Measurements from ENCODE around the gene RPUSD3.

DNA sequence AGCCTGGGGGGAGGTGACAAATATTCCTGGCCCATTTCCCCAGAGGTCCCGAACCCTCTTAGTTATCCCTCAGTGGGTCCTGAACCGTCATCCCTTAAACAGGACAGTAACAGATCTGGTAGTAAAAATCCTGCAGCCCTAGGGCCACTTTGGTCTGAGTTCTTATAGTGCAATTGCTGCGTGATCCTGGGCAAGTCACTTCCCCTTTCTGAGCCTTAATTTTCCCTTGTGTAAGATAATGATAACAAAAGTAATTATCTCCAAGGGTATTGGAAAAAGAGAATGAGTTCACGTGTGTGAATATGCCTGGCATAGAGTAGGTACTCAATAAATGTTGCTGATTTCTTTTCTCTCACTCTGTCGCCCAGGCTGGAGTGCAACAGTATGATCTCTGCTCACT lies 43.7 kb upstream of the RPUSD3 start:
- TF ChIP-seq FOSL2 (IDR thresholded peaks at IDR 0.05) (no peak), FOSL2 (CRISPR knock-in tag; IDR thresholded peaks at IDR 0.05) (no peak), ESRRA (IDR thresholded peaks at IDR 0.05; ENCODE audit: borderline replicate concordance, low read length) (no peak), JUN (IDR thresholded peaks at IDR 0.05) (no peak), POLR2A (IDR thresholded peaks at IDR 0.05; ENCODE audit: low read length) (no peak), ZNF302 (CRISPR knock-in tag; IDR thresholded peaks at IDR 0.05) (no peak), ZFP36 (IDR thresholded peaks at IDR 0.05; ENCODE audit: borderline replicate concordance, partially characterized antibody) (no peak), CHD4 (IDR thresholded peaks at IDR 0.05; ENCODE audit: borderline replicate concordance) (no peak), CEBPB (IDR thresholded peaks at IDR 0.05) (no peak)
- TF ChIP-seq, protein P1, sequence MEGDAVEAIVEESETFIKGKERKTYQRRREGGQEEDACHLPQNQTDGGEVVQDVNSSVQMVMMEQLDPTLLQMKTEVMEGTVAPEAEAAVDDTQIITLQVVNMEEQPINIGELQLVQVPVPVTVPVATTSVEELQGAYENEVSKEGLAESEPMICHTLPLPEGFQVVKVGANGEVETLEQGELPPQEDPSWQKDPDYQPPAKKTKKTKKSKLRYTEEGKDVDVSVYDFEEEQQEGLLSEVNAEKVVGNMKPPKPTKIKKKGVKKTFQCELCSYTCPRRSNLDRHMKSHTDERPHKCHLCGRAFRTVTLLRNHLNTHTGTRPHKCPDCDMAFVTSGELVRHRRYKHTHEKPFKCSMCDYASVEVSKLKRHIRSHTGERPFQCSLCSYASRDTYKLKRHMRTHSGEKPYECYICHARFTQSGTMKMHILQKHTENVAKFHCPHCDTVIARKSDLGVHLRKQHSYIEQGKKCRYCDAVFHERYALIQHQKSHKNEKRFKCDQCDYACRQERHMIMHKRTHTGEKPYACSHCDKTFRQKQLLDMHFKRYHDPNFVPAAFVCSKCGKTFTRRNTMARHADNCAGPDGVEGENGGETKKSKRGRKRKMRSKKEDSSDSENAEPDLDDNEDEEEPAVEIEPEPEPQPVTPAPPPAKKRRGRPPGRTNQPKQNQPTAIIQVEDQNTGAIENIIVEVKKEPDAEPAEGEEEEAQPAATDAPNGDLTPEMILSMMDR (IDR thresholded peaks at IDR 0.05) = no peak
- TF ChIP-seq, protein P2, sequence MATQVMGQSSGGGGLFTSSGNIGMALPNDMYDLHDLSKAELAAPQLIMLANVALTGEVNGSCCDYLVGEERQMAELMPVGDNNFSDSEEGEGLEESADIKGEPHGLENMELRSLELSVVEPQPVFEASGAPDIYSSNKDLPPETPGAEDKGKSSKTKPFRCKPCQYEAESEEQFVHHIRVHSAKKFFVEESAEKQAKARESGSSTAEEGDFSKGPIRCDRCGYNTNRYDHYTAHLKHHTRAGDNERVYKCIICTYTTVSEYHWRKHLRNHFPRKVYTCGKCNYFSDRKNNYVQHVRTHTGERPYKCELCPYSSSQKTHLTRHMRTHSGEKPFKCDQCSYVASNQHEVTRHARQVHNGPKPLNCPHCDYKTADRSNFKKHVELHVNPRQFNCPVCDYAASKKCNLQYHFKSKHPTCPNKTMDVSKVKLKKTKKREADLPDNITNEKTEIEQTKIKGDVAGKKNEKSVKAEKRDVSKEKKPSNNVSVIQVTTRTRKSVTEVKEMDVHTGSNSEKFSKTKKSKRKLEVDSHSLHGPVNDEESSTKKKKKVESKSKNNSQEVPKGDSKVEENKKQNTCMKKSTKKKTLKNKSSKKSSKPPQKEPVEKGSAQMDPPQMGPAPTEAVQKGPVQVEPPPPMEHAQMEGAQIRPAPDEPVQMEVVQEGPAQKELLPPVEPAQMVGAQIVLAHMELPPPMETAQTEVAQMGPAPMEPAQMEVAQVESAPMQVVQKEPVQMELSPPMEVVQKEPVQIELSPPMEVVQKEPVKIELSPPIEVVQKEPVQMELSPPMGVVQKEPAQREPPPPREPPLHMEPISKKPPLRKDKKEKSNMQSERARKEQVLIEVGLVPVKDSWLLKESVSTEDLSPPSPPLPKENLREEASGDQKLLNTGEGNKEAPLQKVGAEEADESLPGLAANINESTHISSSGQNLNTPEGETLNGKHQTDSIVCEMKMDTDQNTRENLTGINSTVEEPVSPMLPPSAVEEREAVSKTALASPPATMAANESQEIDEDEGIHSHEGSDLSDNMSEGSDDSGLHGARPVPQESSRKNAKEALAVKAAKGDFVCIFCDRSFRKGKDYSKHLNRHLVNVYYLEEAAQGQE (IDR thresholded peaks at IDR 0.05) = no peak
